ENCODE measurements around the gene LRRC32.

DNA sequence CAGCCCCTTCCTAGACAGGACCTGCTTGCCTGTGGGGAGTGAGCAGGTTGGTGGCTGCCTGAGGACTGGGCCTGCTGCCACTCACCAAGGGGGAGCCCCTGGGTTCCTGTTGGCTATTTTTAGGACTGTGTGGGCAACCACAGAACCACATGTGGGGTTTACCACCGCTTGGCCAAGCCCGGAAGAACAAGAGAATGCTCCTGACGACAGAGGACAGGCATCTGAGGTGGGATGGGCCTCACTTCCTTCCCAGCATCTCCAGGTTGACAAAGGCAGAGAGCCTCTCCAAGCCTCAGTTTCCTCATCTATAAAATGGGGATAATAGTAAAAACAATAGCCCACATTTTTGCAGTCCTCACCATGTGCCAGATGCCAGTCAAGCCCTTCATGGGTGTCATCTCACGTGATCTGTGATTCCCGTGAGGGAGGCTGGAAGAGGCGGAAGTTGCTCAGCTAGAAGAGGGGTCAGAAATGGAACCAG, 43.6 kb downstream of the LRRC32 start:
- TF ChIP-seq CTCF (IDR thresholded peaks at IDR 0.05) (no peak), TCF7L2 (IDR thresholded peaks at IDR 0.05; ENCODE audit: low read depth, low read length) (no peak)

Measured in Panc1 (cell line).